Esophagus muscularis mucosa (tissue), 3 donors: ENCODE results near the gene PPHLN1.

ENCODE experiments used
- POLR2A ChIP-seq: fragments of 450-650 bp; IDR thresholded peaks from one replicate; pipeline ENCODE4 v1.6.1; 2017; ENCODE audit warnings: antibody characterized with exemption, moderate library complexity, mild to moderate bottlenecking, low read depth
- TF ChIP-seq, protein P1 (sequence below), 3 experiments: fragments of 200-600 bp in 2 of 3; fragments of 450-650 bp in 1 of 3; sonication (generic) in 2 of 3; IDR thresholded peaks; one replicate each; pipeline ENCODE4 v1.5.1; 2017 to 2019; ENCODE audit warnings: antibody characterized with exemption in 3 of 3, mild to moderate bottlenecking in 2 of 3, moderate library complexity in 1 of 3

DNA sequence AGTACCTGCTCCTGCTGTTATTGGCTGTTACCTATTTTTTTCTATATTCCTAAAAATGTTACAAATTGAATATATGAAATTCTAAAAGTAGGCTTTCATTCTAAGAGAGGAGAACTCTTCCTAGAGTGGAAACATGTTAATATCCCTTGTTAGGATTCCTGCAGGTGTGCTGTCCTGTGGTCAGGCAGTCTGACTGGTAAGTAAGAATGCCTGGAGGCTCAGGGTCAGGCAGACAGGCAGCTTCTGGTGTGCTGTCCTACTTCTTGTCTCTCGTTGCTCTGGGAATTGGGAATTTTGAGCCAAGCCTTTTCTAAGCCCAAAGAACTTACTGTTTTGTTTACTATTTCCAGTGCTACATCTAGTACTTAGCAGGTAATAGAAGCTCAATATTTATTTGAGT is 10.3 kb downstream of the PPHLN1 start:
- no peak for TF ChIP-seq POLR2A
- TF ChIP-seq, protein P1, sequence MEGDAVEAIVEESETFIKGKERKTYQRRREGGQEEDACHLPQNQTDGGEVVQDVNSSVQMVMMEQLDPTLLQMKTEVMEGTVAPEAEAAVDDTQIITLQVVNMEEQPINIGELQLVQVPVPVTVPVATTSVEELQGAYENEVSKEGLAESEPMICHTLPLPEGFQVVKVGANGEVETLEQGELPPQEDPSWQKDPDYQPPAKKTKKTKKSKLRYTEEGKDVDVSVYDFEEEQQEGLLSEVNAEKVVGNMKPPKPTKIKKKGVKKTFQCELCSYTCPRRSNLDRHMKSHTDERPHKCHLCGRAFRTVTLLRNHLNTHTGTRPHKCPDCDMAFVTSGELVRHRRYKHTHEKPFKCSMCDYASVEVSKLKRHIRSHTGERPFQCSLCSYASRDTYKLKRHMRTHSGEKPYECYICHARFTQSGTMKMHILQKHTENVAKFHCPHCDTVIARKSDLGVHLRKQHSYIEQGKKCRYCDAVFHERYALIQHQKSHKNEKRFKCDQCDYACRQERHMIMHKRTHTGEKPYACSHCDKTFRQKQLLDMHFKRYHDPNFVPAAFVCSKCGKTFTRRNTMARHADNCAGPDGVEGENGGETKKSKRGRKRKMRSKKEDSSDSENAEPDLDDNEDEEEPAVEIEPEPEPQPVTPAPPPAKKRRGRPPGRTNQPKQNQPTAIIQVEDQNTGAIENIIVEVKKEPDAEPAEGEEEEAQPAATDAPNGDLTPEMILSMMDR (IDR thresholded peaks at IDR 0.05) = no peak
